DND-41 (cell line): ENCODE data around the gene PM20D1.
"Not testable (repeated sequence)": the region's sequence is repeated elsewhere in the genome, so short reads cannot be mapped to it uniquely, and the experiment has no call there.

Source experiments
- EZH2 ChIP-seq: IDR thresholded peaks from 3 replicates; pipeline ENCODE4 v1.6.1; 2012; ENCODE audit warnings: borderline replicate concordance, low read depth, mild to moderate bottlenecking, moderate library complexity, low read length, inconsistent platforms; ENCODE audit not compliant: severe bottlenecking
- TF ChIP-seq, protein P1 (sequence below): IDR thresholded peaks from 2 replicates; pipeline ENCODE4 v1.5.1; 2012; ENCODE audit warnings: borderline replicate concordance, low read length, moderate library complexity, mild to moderate bottlenecking; ENCODE audit not compliant: poor library complexity, severe bottlenecking; ENCODE audit errors: extremely low read depth

DNA sequence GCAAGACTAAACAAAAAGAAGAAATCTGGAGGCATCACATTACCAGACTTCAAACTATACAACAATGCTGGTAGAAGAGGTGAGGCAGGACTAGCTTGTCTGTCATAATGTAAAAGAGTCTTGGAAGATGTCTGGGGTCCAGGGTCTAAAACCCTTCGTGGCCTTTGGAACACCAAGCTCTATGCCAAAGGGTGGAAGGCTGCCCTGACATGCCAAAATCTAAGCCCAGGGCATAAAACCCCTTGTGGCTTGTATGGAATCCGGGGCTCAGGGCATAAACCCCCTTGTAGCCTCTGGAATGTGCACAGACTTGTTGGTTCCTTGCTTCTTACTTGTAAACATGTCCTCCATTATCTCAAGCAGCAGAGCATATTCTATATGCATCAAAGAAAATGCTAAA, 7.6 kb upstream of the PM20D1 start:
- TF ChIP-seq, protein P1, sequence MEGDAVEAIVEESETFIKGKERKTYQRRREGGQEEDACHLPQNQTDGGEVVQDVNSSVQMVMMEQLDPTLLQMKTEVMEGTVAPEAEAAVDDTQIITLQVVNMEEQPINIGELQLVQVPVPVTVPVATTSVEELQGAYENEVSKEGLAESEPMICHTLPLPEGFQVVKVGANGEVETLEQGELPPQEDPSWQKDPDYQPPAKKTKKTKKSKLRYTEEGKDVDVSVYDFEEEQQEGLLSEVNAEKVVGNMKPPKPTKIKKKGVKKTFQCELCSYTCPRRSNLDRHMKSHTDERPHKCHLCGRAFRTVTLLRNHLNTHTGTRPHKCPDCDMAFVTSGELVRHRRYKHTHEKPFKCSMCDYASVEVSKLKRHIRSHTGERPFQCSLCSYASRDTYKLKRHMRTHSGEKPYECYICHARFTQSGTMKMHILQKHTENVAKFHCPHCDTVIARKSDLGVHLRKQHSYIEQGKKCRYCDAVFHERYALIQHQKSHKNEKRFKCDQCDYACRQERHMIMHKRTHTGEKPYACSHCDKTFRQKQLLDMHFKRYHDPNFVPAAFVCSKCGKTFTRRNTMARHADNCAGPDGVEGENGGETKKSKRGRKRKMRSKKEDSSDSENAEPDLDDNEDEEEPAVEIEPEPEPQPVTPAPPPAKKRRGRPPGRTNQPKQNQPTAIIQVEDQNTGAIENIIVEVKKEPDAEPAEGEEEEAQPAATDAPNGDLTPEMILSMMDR = not testable (repeated sequence)
- not testable (repeated sequence) for TF ChIP-seq EZH2
